HCT116 (cell line): Measurements from ENCODE around the gene EEF1E1. TPM values are rescaled to one million over a fixed set of nuclear protein-coding genes. Genes with fewer than 3 reads are reported as not detected.

Experiments used
- ATAC-seq: fragments of 200-7000 bp; cut with Tn5 transposase; 2 replicates; pipeline ENCODE4 v1.9.1; 2020; ENCODE audit warnings: mild to moderate bottlenecking, moderate library complexity
- BruUV-seq: library from RNA; stranded (reverse); fragments of 400-500 nt; replicated peaks from 2 replicates; lab custom pipeline; 2021; lab: Mats Ljungman, UMichigan
- CTCF ChIA-PET: fragments of 300-600 bp; sonication (Branson Sonifier 250); formaldehyde crosslinking; loops from one replicate; lab custom pipeline; 2021; ENCODE audit warnings: antibody characterized with exemption; lab: Charles Lee
- POLR2A ChIA-PET: fragments of 300-600, 350-600 bp; sonication (Branson Sonifier 250); formaldehyde crosslinking; loops from one replicate; lab custom pipeline; 2021; ENCODE audit warnings: antibody characterized with exemption; lab: Charles Lee
- RAD21 ChIA-PET, 2 experiments: fragments of 300-600 bp; sonication (Branson Sonifier 250); formaldehyde crosslinking; loops; one replicate each; lab custom pipeline; 2023; ENCODE audit warnings: low total read pairs in 2 of 2; ENCODE audit not compliant: uncharacterized antibody in 2 of 2, unreplicated experiment in 2 of 2, low non-redundant PET in 1 of 2; lab: Charles Lee
- DNase-seq: peaks from one replicate; pipeline ENCODE4 v3.0.0-alpha.2; 2010; ENCODE audit warnings: low read depth, low spot score
- H2AFZ ChIP-seq: fragments of 200-600 bp; shearing (Covaris generic), sonication (generic); 2 replicates; pipeline ENCODE4 v1.6.1; 2017; ENCODE audit warnings: low read depth, mixed run types, mixed read lengths, antibody characterized with exemption, low read length; ENCODE audit not compliant: poor library complexity, severe bottlenecking
- H3K27ac ChIP-seq: 2 replicates; pipeline ENCODE4 v1.5.1; 2012; ENCODE audit warnings: low read depth, low read length
- H3K27me3 ChIP-seq: fragments of 200-600 bp; sonication (generic); 2 replicates; pipeline ENCODE4 v1.6.1; 2016; ENCODE audit warnings: mixed run types, low read length, mixed read lengths; ENCODE audit not compliant: insufficient read depth
- H3K36me3 ChIP-seq, 2 experiments: fragments of 200-500 bp in 1 of 2; fragments of 200-600 bp in 1 of 2; sonication (Bioruptor generic) in 1 of 2; sonication (generic) in 1 of 2; 2 replicates each; pipeline versions ENCODE4 v1.5.1 to v1.6.1; 2014 to 2016; ENCODE audit warnings: low read length in 2 of 2, inconsistent platforms in 1 of 2, mixed read lengths in 1 of 2, mixed run types in 1 of 2; ENCODE audit not compliant: insufficient read depth in 2 of 2, control insufficient read depth in 1 of 2
- H3K4me1 ChIP-seq, 2 experiments: fragments of 200-600 bp in 1 of 2; sonication (generic) in 1 of 2; 2 replicates each; pipeline versions ENCODE4 v1.5.1 to v1.6.1; 2012 to 2017; ENCODE audit warnings: low read length in 2 of 2, inconsistent platforms in 1 of 2, mild to moderate bottlenecking in 1 of 2, mixed read lengths in 1 of 2, mixed run types in 1 of 2, moderate library complexity in 1 of 2; ENCODE audit not compliant: insufficient read depth in 2 of 2, control insufficient read depth in 1 of 2
- H3K4me2 ChIP-seq: fragments of 200-600 bp; sonication (generic); 2 replicates; pipeline ENCODE4 v1.6.1; 2017; ENCODE audit warnings: mixed run types, low read length, mixed read lengths
- H3K4me3 ChIP-seq, 2 experiments: fragments of 200-600 bp in 1 of 2; sonication (generic) in 1 of 2; replicated peaks in 1 of 2; 2 replicates each; pipeline ENCODE4 v1.5.1; 2011 to 2016; ENCODE audit warnings: low read length in 2 of 2, control low read depth in 1 of 2, low read depth in 1 of 2, mild to moderate bottlenecking in 1 of 2, mixed read lengths in 1 of 2, mixed run types in 1 of 2
- H3K79me2 ChIP-seq: fragments of 200-600 bp; sonication (generic); 2 replicates; pipeline ENCODE4 v1.6.1; 2017; ENCODE audit warnings: mild to moderate bottlenecking, mixed run types, low read length, moderate library complexity, mixed read lengths; ENCODE audit not compliant: insufficient read depth
- H3K9ac ChIP-seq: fragments of 200-600 bp; sonication (generic); 2 replicates; pipeline ENCODE4 v1.6.1; 2016; ENCODE audit warnings: low read length, mixed read lengths
- H3K9me2 ChIP-seq: fragments of 200-600 bp; sonication (generic), shearing (Covaris generic); 2 replicates; pipeline ENCODE4 v1.6.1; 2017; ENCODE audit warnings: mixed run types, mild to moderate bottlenecking, moderate library complexity; ENCODE audit not compliant: insufficient read depth
- H3K9me3 ChIP-seq, 2 experiments: fragments of 200-500 bp in 1 of 2; fragments of 200-600 bp in 1 of 2; sonication (Bioruptor generic) in 1 of 2; sonication (generic) in 1 of 2; 2 replicates each; pipeline ENCODE4 v1.6.1; 2014 to 2017; ENCODE audit warnings: low read length in 2 of 2, mixed read lengths in 2 of 2, inconsistent platforms in 1 of 2, low read depth in 1 of 2, mild to moderate bottlenecking in 1 of 2, mixed run types in 1 of 2, moderate library complexity in 1 of 2; ENCODE audit not compliant: control insufficient read depth in 1 of 2, insufficient read depth in 1 of 2
- H4K20me1 ChIP-seq: fragments of 200-600 bp; sonication (generic), shearing (Covaris generic); 2 replicates; pipeline ENCODE4 v1.6.1; 2017; ENCODE audit warnings: mixed run types, mild to moderate bottlenecking, moderate library complexity; ENCODE audit not compliant: insufficient read depth
- ELF1 ChIP-seq: IDR thresholded peaks from 2 replicates; pipeline ENCODE4 v1.6.1; 2012; ENCODE audit warnings: low read depth, borderline replicate concordance
- POLR2A ChIP-seq: IDR thresholded peaks from 2 replicates; pipeline ENCODE4 v1.7.0; 2011; ENCODE audit warnings: borderline replicate concordance; ENCODE audit not compliant: insufficient read depth, insufficient read length; ENCODE audit errors: extremely low read depth
- POLR2AphosphoS5 ChIP-seq: IDR thresholded peaks from 2 replicates; pipeline ENCODE4 v1.6.1; 2011; ENCODE audit warnings: mild to moderate bottlenecking, low read depth, low read length, moderate library complexity
- RAD21 ChIP-seq: IDR thresholded peaks from 2 replicates; pipeline ENCODE4 v1.6.1; 2012; ENCODE audit warnings: low read depth, mild to moderate bottlenecking
- REST ChIP-seq: IDR thresholded peaks from 2 replicates; pipeline ENCODE4 v1.6.1; 2012; ENCODE audit warnings: low read depth
- SRF ChIP-seq: IDR thresholded peaks from 2 replicates; pipeline ENCODE4 v1.6.1; 2012; ENCODE audit warnings: low read depth
- YY1 ChIP-seq: IDR thresholded peaks from 2 replicates; pipeline ENCODE4 v1.6.1; 2011; ENCODE audit warnings: low read length, low read depth, moderate library complexity, mild to moderate bottlenecking; ENCODE audit not compliant: insufficient replicate concordance; ENCODE audit errors: extremely low read depth
- intact Hi-C: fragments of 100-400 bp; cut with micrococcal nuclease; formaldehyde crosslinking; loops from 2 replicates; pipeline ENCODE4 v1.10.0; 2022
- total RNA-seq: library from RNA; stranded (reverse); gene quantifications from one replicate; pipeline ENCODE4 v1.2.1, GENCODE V29; 2021; ENCODE audit not compliant: unreplicated experiment

EEF1E1 gene
- total RNA-seq, 1 experiment from 2014 or later: 69.7 TPM

- no peak overlapping the region for H3K4me2 ChIP-seq
- H3K79me2 ChIP-seq: peaks cover 36% of the 10 kb centered on the region
- no peaks in the 10 kb centered on the region for H3K9me3 ChIP-seq
- no peak overlapping the region for H3K27ac ChIP-seq
- H3K27me3 ChIP-seq: no peaks in the 10 kb centered on the region
- no TSS peak for BruUV-seq
- no peak overlapping the region for H3K4me3 ChIP-seq
- H2AFZ ChIP-seq: no peak overlapping the region
- H3K36me3 ChIP-seq: peaks cover 0 to 6% of the 10 kb centered on the region in 2 experiments; a peak in 1 of 4 replicates
- intact Hi-C loops: no loop called here
- CTCF ChIA-PET: interaction anchor here (1.2 kb wide), 1 partner anchor 27 kb away, joined by 3 read pairs; no protein-coding TSS in a partner anchor
- ATAC-seq: no peak
- no peak for TF ChIP-seq SRF
- no peak for TF ChIP-seq POLR2AphosphoS5
- TF ChIP-seq RAD21: no peak
- no peak for TF ChIP-seq REST
- no peak for TF ChIP-seq YY1
- TF ChIP-seq ELF1: no peak
- no peak for TF ChIP-seq POLR2A
- RAD21 ChIA-PET: no interaction called here
- H3K9ac ChIP-seq: no peak overlapping the region
- no peaks in the 10 kb centered on the region for H3K9me2 ChIP-seq
- no peak for DNase-seq
- H4K20me1 ChIP-seq: no peaks in the 10 kb centered on the region
- peaks cover 16 to 31% of the 10 kb centered on the region in 2 experiments; a peak in 3 of 4 replicates for H3K4me1 ChIP-seq
- POLR2A ChIA-PET: no interaction called here
These were observed 1.4 kb upstream of the EEF1E1 start for GRCh38 chr6:8103726-8104125.
